GM18526 (cell line): Measurements from ENCODE around the gene PSEN1.

Source experiments
- POLR2A ChIP-seq: IDR thresholded peaks from 3 replicates; pipeline ENCODE4 v1.6.1; 2011; ENCODE audit not compliant: insufficient read length; ENCODE audit errors: extremely low read depth

The PSEN1 gene

DNA sequence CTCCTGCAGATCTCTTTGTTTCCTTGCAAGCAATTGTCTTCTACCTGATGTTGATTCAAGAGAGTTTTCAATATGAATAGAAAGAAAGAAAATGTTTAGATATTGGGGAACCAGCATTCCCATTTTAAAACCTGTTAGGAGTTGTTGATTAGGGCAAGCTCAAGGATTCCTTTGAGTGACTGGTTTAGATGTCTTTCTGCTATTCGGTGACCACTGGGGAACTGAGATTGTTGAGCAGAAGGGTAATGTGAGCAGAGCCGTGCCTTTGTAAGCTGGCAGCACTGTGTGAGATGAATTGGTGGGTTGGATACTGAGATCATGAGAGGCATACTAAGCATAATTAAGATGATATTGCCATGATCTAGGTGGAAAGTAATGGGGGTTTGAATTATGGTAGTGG, 61.9 kb downstream of the PSEN1 start:
- TF ChIP-seq POLR2A, result no peak

DNA sequence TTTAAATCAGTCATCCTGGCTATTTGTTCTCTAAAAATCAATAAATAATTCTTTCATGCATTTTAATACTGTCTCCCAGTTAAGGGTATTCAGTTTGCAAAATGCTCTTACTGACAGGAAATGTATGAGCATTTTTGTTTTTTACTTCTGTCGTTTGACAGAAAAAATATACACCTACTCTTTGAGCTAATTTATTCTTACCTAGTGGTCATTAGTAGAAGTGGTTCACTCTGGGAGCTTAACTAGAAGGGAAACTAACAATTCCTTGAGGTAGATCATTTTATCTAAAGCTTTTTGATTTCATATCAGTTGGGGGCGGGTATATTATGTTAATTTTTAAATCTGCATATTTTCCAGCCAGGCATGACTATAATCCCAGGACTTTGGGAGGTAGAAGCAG, 67.2 kb downstream of the PSEN1 start:
- no peak for TF ChIP-seq POLR2A

DNA sequence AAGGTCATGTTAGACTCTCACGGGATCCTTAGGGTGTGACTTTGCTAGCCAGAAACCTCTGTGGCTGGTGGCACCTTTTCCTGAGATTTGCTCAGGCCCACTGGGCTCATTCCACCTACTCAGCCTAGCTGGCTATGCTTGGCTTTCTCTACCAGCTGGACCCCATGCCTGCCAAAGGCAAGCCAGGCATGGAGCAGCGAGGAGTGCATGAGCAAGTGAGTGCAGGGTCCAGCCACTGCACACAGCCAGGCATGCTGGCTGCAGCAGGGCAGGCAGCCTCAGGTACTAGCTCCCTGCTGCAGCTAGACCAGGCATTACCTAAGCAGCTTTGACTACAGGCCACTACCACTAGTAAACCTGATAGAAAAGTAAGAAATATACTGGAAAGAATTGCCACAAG, 71.3 kb downstream of the PSEN1 start:
- TF ChIP-seq POLR2A, result no peak

DNA sequence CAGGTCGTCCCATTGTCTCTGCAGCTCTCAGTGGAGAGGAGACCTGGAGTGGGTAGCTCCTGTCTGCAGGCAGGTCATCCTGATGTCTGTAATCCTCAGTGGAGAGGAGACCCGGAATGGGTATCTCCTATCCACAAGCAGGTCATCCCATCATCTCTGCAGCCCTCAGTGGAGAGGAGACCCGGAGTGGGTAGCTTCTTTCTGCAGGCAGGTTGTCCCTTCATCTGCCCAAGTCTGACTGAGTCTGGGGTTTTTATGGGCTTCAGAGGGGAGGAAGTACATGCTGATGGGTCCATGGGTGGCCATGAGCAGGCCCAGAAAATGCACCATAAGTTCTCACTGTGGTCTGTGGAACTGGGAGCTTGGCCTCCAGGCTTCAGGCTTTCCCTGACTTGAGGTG, 72.1 kb downstream of the PSEN1 start:
- TF ChIP-seq POLR2A, result no peak

DNA sequence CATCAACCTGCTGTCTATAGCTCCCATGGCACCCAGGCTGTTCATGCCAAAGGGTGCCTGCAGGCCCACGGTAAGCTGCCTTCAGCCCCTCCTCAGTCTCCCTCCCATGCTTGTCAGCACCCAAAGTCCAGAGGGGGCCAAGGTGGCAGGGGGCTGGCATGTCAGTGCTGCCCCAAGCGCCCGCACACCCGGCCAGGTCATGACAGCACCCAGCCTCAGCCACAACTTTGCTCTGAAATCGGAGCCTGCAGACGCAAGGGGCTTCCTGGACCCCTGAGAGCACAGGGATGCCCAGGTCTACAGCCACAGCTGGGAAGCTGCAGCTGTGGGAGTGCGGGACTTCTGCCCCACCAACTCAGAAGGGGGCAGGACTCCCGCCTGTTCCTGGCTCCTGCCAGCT, 72.5 kb downstream of the PSEN1 start:
- TF ChIP-seq POLR2A, result no peak

DNA sequence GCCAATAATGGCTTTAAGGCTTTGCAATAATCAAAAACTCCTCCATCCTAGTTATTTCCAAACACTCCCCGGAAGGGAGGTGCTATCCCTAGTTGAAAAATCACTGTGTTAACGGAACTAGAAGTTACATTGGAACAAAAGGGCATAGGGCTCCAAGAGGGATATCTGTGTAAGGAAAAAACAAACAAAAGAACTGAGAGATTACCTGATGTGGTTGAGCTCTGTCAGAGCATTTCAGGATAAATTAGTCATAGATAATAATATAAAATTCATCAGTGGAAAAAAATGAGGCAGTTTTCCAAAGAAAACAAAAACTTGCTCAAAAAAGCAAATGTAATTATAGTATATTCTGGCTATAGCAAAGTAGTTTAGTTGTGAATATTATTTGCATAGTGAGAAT, 73.6 kb downstream of the PSEN1 start:
- TF ChIP-seq POLR2A, result no peak

DNA sequence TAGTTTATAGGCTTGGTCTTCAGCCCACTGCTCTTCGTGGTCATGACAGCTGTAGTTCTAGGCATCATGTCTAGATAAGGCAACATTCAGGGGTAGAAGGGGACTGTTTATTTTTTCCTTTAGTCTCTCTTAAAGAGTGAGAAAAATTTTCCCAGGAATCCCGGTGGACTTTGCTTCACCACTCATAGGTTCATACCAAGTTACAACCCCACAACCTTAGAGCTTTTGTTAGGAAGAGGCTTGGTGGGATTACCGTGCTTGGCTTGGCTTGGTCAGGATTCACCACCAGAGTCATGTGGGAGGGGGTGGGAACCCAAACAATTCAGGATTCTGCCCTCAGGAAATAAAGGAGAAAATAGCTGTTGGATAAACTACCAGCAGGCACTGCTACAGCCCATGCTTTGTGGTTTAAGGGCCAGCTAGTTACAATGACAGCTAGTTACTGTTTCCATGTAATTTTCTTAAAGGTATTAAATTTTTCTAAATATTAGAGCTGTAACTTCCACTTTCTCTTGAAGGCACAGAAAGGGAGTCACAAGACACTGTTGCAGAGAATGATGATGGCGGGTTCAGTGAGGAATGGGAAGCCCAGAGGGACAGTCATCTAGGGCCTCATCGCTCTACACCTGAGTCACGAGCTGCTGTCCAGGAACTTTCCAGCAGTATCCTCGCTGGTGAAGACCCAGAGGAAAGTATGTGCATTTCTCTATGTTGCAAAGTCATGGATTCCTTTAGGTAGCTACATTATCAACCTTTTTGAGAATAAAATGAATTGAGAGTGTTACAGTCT, 75.1 kb downstream of the PSEN1 start:
- TF ChIP-seq POLR2A, result no peak

DNA sequence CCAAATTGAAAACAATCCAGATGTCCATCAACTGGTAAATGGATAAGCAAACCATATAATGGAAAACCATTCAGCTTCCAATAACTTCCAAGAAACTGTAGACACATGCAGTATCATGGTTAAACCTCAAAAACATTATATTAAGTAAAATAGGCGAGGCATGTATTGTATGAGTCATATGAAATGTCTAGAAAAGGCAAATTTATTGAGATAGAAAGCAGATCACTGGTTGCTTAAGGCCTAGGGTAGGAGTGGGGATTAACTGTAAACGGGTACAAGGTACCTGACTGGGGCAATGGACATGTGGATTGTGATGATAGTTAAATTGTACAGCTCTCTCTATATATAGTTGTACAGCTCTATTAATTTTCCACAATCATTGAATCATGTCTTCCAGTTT, 79.7 kb downstream of the PSEN1 start:
- TF ChIP-seq POLR2A, result no peak

DNA sequence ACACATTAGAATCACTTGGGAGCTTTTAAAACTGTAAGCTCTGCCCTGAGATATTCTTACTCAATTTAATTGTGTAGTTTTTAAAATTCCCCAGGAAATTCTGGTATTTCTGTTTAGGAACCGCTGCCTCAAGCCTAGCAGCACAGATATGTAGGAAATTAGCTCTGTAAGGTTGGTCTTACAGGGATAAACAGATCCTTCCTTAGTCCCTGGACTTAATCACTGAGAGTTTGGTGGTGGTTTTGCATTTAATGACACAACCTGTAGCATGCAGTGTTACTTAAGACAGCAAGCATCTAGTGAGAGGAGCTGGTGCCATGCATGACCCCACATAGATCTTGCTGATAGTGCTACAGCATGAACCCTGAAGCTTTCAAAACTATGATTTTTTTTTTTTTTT, 81.1 kb downstream of the PSEN1 start:
- TF ChIP-seq POLR2A, result no peak

DNA sequence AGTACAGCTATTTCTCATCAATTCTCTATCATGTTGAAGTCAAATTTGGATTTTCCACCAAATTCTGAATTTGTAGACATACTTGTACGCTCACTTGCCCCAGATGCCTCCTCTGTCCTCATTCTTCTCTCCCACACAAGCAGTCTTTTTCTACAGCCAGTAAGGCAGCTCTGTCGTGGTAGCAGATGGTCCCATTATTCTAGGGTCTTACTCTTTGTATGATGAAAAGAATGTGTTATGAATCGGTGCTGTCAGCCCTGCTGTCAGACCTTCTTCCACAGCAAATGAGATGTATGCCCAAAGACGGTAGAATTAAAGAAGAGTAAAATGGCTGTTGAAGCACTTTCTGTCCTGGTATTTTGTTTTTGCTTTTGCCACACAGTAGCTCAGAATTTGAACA, 83.8 kb downstream of the PSEN1 start:
- TF ChIP-seq POLR2A, result no peak

DNA sequence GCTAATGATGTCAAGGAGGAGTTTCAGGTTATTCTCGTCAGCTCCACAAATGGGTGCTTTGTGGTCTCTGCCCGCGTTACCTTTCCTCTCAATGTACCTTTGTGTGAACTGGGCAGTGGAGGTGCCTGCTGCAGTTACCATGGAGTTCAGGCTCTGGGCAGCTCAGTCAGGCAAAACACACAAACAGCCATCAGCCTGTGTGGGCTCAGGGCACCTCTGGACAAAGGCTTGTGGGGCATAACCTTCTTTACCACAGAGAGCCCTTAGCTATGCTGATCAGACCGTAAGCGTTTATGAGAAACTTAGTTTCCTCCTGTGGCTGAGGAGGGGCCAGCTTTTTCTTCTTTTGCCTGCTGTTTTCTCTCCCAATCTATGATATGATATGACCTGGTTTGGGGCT, 84.3 kb downstream of the PSEN1 start:
- no peak for TF ChIP-seq POLR2A

DNA sequence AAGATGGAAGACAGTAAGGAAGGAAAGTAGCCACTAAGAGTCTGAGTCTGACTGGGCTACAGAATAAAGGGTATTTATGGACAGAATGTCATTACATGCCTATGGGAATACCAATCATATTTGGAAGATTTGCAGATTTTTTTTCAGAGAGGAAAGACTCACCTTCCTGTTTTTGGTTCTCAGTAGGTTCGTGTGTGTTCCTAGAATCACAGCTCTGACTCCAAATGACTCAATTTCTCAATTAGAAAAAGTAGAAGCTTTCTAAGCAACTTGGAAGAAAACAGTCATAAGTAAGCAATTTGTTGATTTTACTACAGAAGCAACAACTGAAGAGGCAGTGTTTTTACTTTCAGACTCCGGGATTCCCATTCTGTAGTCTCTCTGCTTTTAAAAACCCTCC, 85.6 kb downstream of the PSEN1 start:
- TF ChIP-seq POLR2A, result no peak

DNA sequence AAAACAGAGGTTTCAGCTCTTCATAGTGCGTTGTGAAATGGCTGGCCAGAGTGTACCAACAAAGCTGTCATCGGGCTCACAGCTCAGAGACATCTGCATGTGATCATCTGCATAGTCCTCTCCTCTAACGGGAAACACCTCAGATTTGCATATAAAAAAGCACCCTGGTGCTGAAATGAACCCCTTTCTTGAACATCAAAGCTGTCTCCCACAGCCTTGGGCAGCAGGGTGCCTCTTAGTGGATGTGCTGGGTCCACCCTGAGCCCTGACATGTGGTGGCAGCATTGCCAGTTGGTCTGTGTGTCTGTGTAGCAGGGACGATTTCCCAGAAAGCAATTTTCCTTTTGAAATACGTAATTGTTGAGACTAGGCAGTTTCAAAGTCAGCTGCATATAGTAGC, 86.7 kb downstream of the PSEN1 start:
- TF ChIP-seq POLR2A, result no peak

DNA sequence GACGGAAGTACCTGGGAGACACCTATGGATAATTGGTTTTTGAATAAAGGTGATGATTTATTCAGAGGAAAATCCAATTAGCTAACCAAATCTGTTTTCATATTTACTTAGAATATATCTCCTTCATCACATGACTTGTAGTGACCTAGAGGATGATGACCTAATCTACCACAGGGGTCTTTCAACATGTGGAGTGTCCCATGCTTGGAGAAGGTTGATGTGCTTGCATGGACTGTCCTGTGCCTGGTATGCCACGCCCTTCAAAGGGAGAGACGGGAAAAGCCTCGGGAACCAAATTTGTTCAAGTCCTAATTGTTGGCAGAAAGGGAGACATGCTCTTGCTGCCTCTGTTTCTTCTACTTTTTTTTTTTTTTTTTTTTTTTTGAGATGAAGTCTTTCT, 89.2 kb downstream of the PSEN1 start:
- no peak for TF ChIP-seq POLR2A

DNA sequence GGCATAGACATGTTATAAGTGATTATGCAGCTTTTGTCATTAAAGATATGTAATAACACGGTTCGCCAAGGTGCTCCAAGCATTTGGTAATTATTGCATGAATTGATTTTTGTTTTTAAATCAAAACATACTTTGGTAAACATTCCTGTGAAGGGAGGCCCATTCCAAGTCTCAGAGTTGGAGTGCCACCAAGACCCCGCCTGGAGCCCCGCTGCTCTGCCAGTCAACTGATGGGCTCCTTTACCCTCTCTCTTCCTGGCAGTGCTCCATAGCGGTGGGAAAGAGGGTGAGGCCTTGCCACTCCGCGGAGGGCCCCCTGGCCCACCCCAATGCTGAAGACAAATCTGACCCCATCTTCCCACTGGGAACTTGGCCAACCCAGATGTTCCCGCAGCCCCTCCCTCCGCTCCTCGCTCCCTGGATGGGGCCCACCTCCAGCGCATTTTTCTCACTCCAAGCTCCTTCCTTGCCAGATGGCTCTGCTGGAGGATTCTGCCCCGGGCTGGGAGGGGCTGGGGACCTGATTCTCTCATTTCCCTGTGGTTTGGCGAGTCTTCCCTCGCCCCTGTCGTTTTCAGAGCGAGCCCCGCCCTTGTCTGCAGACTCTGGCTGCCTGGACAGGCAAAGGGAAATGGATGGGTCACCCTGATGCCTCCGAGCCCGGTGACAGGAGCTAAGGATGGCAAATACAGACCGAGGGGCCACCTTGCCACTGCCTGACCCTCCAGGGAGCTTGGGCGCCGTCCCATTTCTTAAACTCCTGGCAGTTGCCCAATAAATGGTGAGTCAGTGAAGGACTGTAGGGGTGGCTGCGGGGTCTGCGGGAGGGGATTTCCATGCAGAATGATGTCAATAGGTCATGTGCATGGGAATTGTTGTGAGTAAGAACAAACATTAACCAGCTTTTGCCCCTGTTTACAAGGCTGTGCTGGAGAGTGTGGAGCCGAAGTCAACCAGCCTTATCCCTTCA, 91.8 kb downstream of the PSEN1 start:
- no peak for TF ChIP-seq POLR2A

DNA sequence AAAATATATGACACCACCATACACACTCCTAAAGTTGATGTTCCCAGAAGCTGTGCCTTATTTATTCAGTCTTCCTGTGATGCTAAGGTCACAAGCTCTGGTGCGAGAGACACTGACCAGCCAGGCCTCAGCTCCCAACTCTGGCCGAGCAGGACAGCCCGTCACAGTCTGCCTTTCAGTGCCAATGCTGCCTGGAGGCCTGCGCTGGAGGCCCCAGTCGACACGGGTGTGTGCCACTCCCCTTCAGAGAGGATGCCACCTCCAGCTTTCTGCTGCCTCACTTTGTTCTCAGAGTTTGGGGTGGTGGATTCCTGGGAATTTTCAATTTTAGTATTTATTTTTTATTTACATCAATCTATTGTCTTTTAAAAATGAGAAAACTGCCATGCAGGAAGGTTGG, 93.7 kb downstream of the PSEN1 start:
- TF ChIP-seq POLR2A, result no peak
